ENCODE results near the gene TMPRSS11F.

The TMPRSS11F gene

GRCh38 chr4:68077737-68078136, 51.9 kb downstream of the TMPRSS11F start:
- no peak for DNase-seq

DNA sequence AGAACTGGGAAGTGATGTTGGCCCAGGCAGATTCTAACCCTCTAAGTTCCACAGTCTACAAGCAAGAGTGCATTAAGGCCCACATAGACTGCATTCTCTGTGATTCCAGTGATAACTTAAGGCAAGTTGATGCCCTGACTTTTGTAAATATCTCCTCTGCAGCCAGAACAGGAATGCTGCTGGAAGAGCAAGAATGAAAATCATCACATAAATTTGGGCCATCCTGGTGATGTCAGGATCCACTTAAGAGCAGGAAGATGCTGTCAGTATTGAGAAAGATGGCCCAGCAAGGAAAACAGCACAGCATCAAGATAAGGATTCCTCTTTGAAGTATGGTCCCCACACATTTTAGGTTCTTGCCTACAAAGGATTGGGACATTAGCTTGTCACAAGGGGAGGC, 52.4 kb downstream of the TMPRSS11F start:
- DNase-seq = no peak

DNA sequence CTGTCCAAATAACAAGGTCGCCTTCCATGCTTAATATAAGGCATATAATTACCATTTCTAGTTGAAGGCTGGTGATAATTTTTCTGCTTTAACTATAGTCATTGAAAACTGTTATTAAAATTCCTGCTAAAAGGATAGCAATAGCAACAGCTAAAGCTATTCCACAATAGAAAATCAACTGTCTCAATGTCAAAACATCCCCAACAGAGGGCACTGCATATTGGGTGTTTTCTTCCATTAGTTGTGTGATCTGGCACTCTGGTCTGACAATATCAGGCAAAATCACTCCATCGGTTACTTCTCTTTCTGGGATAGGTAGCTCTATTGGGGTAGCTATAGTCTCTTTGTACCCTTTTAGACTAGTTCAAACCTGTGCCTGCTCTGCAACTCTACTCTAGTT, 53.5 kb downstream of the TMPRSS11F start:
- DNase-seq = no peak

DNA sequence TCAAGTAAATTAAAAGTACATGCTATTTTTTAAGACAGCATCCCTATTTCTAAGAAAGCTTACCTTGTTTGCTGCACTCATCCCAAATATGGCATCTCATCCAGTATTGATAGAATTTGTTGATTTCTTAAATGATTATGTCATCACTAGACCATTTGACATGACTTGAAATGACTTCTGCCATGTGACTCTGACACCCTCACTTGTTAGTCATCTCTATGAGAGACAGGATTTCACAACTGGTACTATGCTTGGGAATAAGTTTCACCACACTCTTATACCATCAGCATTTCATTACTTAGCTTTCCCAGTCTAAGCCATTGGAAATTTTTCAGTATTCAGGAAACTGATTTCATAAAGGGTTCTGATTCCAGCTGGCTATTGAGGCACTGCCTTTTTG, 55.3 kb downstream of the TMPRSS11F start:
- no peak for DNase-seq

- no peak for DNase-seq
Observed at GRCh38 chr4:68070302-68070701, 59.4 kb downstream of the TMPRSS11F start.

DNA sequence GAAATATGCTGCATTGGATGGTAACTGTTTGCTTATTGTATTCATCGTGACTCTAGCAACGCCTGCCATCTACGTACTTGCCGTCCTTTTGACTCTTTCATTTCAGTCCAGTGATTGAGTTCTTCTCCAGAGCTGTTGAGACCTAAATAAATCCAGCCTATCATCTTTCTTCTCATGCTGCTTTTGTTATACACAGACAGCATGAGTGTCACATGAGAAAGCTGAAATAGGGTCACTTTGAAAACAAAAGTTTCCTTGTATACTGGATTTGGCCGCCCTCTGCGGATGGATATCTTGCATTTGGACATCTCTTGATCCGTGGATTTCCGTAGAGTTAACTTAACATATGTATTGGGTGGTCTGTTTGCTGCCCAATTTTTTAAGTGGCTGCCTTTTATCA, 67.2 kb downstream of the TMPRSS11F start:
- DNase-seq = peak in 24 of 56 donors; percentile 1 to 44 (median 12)

- no peak for DNase-seq
Observed at GRCh38 chr4:68038272-68038671, 91.4 kb downstream of the TMPRSS11F start.

DNA sequence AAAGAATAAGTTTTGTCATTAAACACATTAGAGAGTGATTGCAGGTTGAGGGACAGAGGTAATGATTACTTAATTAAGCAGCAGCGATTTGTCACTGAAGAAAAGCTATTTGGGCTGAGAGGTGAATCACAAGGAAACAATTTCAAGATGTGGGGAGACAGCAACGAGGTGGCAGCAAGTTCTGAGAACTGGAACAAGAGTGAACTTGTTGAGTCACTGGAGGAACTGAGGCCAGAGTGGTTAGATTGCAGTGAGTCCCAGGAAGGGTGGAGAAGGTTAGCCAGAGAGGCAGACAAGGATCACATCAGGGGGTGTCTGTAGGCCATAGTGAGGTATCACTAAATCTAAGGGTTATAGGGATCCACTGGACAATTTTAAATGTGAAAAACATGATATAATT, 108.5 kb downstream of the TMPRSS11F start:
- no peak for DNase-seq

GRCh38 chr4:68011684-68012083, 118.0 kb downstream of the TMPRSS11F start:
- no peak for DNase-seq

All from nucleus accumbens (tissue), 56 donors.